Stomach (tissue), 4 donors: Measurements from ENCODE around the gene ZNF485.

Experiments
- EP300 ChIP-seq: sonication (generic); formaldehyde crosslinking; IDR thresholded peaks from one replicate; pipeline ENCODE4 v1.6.1; 2017; ENCODE audit warnings: antibody characterized with exemption
- POLR2A ChIP-seq, 4 donors: fragments of 450-650 bp; IDR thresholded peaks; one replicate each; pipeline ENCODE4 v1.6.1; 2016; ENCODE audit warnings: antibody characterized with exemption in 4 of 4, control low read depth in 2 of 4, mild to moderate bottlenecking in 1 of 4, moderate library complexity in 1 of 4
- POLR2AphosphoS5 ChIP-seq, 3 donors: sonication (generic); formaldehyde crosslinking; IDR thresholded peaks; one replicate each; pipeline ENCODE4 v1.6.1; 2016; ENCODE audit warnings: antibody characterized with exemption in 3 of 3
- TF ChIP-seq, protein P1 (sequence below), 7 experiments: fragments of 450-650 bp in 4 of 7; fragments of 200-600 bp in 3 of 7; sonication (generic) in 3 of 7; IDR thresholded peaks; one replicate each; pipeline ENCODE4 v1.5.1; 2016 to 2019; ENCODE audit warnings: antibody characterized with exemption in 7 of 7, control low read depth in 2 of 7, mild to moderate bottlenecking in 1 of 7

- TF ChIP-seq, protein P1, sequence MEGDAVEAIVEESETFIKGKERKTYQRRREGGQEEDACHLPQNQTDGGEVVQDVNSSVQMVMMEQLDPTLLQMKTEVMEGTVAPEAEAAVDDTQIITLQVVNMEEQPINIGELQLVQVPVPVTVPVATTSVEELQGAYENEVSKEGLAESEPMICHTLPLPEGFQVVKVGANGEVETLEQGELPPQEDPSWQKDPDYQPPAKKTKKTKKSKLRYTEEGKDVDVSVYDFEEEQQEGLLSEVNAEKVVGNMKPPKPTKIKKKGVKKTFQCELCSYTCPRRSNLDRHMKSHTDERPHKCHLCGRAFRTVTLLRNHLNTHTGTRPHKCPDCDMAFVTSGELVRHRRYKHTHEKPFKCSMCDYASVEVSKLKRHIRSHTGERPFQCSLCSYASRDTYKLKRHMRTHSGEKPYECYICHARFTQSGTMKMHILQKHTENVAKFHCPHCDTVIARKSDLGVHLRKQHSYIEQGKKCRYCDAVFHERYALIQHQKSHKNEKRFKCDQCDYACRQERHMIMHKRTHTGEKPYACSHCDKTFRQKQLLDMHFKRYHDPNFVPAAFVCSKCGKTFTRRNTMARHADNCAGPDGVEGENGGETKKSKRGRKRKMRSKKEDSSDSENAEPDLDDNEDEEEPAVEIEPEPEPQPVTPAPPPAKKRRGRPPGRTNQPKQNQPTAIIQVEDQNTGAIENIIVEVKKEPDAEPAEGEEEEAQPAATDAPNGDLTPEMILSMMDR (IDR thresholded peaks at IDR 0.05): no peak
- TF ChIP-seq POLR2A (IDR thresholded peaks at IDR 0.05) (no peak), EP300 (no peak), POLR2AphosphoS5 (IDR thresholded peaks at IDR 0.05) (no peak)
These were observed 31.3 kb upstream of the ZNF485 start for GRCh38 chr10:43574906-43575305.
